LHCN-M2 (cell line): Measurements from ENCODE around the gene DNAJA3. TPM values are rescaled to one million over a fixed set of nuclear protein-coding genes. Genes with fewer than 3 reads are reported as not detected.
A peak's percentile ranks its signal among the peaks of the same experiment; 100 is the strongest.

Experiments
- DNase-seq: peaks from one replicate; pipeline ENCODE4 v3.0.0-alpha.2; 2012; ENCODE audit warnings: low read depth
- total RNA-seq: library from RNA; depleted of rRNA; stranded (reverse); fragments of >200 nt; gene quantifications from 2 replicates; pipeline ENCODE4 v1.2.3, GENCODE V29; 2014

The DNAJA3 gene
- total RNA-seq, 1 experiment from 2014 or later: 64.2 TPM

DNA sequence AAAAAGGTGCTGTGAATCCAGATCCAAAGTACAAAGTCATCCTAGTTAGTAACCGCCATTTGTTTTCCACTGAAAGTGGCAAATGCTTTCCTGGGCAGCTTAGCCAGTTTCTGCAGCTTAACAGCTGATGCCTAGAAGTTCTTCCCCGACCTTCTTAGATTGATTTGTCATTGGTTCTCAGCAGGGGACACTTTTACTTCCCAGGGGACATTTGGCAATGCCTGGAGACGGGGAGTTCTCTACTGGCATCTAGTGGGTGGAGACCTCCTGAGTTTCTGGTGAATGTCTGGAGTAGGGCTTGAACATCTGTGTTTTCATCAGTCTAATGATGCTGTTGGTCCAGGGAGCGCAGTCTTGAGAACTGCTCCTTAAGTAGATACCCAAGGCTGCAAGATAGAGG, 7.6 kb downstream of the DNAJA3 start:
- no peak for DNase-seq

DNA sequence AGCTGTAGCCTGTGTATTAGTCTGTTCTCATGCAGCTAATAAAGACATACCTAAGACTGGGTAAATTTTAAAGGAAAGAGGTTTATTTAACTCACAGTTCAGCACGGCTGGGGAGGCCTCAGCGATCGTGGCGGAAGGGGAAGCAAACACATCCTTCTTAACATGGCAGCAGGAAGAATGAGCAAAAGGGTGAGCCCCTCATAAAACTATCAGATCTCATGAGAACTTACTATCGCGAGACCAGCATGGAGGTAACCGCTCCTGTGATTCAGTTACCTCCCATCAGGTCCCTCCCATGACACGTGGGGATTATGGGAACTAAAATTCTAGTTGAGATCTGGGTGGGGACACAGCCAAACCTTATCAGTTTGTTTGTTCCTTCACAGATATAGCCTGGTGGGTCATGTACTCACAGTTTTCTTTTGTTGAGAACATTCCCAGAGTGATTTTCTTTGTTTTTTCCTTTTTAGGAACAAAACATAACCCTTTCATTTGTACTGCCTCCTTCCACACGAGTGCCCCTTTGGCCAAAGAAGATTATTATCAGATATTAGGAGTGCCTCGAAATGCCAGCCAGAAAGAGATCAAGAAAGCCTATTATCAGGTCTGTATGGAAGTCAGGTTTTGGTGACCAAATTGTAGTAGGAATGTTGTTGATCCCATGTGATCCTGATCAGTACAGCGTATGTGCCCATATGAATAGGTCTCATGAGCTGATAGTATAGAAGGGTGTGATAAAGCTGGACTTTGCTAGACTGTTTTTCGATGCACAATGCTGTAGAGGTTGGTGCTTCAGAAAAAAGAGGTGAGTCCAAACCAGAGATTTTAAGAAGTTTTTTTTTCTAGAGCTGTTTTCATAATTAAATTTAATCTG, 8.5 kb downstream of the DNAJA3 start:
- no peak for DNase-seq

DNA sequence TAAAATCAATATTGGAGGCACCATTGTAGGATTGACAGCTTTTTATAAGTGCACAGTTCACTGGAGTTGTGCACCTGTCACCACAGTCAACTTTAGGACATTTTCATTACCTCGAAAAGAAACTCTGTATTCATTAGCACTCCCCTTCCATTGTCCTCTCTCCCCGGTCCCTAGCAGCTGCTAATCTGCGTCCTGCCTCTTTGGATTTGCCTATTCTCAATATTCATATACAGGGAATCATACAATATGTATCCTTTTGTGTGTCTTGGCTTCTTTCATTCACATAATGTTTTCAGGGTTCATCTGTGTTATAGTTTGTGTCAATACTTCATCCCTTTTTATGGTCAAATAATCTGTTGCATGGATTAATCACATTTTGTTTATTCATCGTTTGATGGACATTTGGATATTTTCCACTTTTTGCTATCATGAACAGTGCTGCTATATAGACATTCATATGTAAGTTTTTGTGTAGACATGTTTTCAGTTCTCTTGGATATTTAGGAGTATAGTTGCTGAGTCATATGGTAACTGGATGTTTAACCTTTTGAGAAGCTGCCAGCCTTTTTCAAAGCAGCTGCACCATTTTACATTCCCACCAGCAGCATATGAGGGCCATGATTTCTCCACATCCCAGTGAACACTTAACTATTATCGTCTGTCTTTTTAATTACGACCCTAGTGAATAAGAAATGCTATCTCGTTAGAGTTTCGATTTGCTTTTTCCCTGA, 9.8 kb downstream of the DNAJA3 start:
- DNase-seq: peak; percentile 34

DNA sequence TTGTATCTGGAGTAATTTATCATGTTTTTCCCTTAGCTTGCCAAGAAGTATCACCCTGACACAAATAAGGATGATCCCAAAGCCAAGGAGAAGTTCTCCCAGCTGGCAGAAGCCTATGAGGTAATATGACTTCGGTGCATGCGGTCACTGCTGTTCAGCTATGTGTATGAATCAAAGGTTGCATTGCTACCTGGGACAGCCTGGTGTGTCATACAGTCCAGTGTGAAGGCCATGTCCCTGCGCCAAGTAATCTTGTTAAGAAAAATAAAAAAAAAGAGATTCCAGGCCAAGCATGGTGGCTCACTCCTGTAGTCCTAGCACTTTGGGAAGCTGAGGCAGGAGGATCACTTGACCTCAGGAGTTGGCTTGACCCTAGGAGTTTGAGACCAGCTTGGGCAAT, 11.7 kb downstream of the DNAJA3 start:
- no peak for DNase-seq

DNA sequence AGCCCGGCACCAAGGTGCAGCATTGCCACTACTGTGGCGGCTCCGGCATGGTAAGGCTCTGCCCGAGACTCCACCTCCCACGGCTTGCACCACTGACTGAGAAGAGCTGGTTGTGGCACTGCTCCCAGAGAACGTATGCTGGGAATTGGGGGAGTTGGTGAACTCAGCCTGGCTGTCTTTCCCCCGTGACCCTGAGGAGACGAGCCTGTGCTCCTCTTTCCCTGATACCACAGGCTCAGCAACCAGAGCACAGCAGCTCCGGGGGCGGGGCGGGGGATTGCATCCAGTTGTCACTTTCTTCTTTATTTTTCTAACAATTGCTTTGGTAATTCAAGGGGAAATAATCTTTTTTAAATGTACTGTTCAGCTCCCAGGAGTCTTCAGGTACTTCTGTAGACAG, 16.7 kb downstream of the DNAJA3 start:
- no peak for DNase-seq

DNA sequence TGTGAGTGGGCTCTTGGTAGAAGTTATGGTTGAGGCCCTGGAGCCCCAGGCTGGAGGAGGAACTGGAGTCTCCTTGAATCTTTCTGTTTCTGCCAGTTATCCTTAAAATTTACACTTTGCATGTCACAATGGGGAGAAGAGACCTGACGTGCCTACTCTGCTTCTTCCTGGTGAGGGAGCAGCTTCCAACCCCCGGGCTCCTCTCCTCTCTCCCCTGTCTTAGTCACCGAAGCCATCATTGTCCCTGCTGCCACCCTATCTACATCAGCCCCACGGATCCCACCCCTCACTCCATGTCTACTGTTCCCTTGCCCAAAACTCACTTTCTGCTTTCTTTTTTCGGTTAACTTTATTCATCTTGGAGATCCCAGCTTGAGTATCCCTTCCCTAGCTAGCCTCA, 17.6 kb downstream of the DNAJA3 start:
- DNase-seq: no peak

DNA sequence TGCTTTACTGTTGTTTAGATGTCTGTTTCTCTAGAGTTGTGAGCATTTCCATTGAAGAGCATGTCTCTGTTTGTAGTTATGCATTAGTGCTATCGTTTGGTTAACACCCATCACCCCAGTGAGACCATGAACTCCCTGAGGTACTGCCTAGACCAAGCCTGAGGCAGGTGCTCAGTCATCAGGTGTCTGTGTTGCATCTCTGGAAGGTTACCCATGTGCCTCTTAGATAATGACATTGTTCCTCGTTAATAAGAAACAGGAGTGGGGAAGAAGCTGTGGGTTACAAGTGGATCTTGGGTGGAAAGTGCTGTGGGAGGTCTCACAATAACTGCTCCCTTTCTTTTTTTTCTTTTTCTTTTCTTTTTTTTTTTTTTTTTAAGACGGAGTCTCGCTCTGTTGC, 18.3 kb downstream of the DNAJA3 start:
- no peak for DNase-seq

DNA sequence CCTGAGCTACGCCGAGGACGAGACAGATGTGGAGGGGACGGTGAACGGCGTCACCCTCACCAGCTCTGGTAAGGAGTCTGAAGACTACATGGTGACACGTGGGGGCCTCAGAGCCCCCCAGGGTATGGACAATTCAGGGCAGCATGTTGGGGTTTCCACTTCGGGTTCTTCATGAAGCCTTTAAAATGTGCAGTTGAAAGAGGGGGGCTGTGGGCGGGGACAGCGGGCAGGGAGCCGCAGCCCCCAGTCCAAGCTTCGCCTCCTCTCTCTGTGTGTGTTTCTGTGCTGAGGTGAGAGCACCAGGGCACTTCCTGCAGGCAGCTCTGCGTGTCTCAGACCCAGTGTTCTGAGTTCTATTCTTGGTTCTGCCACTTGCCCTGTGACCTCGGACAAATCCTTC, 24.8 kb downstream of the DNAJA3 start:
- no peak for DNase-seq

DNA sequence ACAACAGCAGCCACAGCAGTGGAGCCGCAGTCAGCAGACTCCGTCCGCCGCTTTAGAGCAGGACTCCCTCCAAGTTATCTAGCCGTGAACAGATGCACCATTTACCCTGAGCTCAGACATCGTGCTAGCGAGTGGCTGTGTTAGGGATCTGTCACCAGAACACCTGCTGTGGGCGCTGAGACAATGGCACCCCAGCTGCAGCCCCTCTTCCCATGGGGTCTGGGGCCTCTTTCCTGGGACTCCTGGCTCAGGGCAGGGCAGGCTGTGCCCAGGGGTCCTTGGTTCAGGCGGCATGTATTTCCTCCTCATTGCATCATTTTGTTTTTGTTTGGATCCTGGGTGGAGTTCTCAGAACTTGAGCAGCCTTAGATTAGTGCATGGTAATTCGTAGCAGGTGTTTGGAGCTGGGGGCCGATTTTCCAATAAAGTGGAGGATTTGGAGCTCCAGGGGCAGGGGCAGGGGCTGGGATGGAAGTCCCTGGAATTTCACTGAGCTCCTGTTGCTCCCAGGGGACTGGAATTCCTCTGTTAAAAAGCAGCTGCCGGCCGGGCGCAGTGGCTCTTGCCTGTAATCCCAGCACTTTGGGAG, 25.4 kb downstream of the DNAJA3 start:
- DNase-seq: no peak

DNA sequence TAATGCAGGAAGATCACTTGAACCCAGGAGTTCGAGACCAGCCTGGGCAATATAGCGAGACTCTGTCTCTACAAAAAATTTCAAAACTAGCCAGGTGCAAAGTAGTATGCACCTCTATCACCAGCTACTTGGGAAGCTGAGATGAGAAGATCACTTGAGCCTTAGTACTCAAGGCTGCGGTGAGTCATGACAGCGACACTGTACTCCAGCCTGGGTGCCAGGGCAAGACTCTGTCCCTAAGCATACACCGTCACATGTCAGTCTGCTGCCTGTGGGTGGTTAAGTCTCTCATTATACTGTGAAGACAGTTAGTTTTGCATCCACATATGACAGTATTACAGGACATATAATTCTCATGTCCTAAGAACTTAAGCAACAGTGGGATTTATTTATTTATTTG, 27.0 kb downstream of the DNAJA3 start:
- no peak for DNase-seq

DNA sequence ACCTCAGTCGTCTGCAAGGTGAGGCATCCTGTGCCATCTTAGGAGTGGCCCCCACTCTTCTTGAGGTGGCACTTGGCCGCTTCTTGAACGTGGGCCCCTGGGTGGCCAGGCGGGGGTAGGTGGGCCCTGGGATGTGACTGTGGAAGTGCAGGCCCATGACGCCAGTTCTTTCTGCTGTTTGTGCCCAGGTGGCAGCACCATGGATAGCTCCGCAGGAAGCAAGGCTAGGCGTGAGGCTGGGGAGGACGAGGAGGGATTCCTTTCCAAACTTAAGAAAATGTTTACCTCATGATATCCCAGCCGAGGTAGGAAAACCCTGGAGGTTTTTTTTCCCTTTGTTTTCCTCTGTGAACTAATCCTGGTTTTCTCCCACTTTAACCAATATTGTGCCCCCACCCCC, 29.0 kb downstream of the DNAJA3 start:
- DNase-seq: no peak

DNA sequence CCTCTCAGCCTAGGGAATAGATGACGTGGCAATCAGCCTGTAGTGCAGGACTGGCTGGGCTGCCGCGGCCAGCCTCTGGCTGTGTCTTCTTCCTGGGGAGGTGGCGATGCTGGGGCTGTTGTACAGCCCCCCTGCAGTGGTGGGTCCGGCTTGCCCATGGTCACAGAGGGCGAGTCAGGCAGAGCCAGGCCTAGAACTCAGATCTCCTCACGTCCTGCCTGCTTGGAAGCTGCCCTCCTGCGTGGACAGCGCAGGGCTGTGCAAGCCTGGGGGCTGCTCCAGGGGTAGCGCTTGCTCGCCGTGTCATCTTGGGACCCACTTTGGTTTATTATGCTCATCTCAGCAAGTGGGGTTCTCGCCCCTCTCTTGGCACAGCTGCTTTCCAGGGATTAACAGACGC, 29.4 kb downstream of the DNAJA3 start:
- no peak for DNase-seq

DNA sequence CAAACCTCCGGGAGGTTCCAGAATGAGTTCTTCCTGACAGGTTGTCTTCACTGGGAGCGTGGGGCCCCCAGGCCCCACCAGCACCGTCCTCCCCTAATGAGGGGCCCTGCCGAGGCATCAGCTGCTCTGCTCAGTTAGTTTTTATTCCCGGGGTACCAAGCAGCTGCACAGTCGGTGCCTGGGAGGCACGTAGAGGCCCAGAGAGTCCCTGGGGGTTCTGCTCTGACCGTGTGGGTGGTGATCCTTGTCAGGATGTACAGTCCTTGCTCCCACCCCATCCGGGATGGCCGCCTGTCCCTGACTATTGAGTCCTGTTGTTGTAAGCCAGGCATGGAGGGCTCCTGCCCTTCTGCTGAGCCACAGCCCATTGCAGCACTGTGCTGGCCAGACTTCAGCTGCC, 30.3 kb downstream of the DNAJA3 start:
- DNase-seq: no peak

DNA sequence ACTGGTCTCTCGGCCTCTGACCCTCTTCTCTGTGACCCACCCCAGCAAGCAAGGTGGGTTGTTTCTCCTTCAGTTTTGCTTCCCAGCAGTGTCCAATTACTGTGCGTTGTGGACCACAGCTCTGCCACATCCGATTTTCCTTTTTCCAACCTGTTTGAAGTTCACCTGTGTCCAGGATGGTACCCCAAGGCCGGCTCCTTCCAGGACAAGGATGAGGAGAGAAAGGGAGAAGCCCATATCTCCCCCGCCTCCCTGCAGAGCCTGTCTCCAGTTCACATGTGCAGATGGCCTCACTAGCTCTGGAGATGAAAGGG, 35.2 kb downstream of the DNAJA3 start:
- no peak for DNase-seq

DNA sequence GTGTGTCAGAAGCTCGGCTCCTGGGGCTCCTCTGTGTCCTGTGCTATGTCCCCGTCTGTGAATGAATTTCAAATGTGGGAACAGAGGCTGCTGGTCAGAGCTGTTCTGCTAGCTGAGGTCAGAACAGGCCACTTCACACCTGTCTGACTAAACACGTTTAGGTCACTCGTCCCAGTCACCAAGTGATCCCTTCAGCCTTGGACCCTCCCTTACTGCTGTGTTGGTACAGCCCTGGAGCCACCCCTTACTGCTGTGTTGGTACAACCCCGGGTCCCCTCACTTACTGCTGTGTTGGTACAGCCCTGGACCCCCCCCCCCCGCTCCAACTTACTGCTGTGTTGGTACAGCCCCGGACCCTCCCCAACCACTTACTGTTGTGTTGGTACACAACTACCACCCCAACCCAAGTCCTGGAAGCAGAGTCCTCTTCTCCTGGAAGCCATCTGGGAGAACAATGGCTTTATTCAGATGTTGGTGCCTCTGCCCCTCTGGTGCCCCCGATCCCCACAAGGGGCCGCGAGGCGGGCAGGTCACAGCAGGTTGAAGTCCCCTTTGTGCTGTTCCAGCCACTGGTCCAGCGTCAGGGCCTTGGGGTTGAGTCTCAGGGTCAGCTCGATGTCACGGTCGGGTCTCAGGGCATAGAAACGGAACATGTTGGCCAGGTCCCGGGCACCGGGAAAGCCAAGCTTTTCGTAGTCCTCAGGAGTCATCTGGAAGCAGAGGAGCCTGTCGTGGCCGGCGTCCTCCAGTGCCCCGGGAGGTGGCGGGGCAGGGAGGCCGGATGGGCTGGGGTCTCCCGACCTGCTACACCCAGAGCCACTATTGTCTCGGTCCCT, 35.8 kb downstream of the DNAJA3 start:
- no peak for DNase-seq

DNA sequence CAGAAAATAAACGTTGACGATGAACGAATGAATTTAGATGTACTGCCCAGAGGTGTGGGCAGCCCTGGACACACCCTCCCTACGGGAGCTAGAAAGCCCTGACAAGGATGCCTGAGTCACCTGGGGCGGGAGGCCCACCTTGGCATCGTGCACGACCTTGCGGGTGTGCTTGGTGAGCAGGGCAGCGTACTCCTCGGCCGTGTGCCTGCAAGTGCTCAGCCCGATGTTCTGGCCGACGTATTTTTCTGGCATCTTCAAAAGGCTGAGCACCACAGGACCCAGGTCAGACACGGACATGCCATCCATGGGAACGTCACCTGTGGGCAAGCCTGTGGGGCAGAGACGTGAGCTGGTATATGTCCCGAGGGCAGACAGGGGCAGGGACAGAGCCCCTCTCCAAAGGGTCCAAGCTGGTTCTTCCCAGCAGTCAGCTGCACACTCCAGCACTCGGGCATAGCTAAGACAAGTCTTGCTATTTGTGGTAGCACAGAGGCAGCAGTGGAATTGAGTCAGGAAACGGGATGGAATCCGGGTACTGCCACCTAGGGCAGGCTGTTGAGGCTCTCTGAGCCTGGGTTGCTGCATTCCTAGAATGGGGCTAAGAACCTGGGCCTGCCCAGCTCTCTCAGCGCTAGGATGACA, 38.0 kb downstream of the DNAJA3 start:
- no peak for DNase-seq

DNA sequence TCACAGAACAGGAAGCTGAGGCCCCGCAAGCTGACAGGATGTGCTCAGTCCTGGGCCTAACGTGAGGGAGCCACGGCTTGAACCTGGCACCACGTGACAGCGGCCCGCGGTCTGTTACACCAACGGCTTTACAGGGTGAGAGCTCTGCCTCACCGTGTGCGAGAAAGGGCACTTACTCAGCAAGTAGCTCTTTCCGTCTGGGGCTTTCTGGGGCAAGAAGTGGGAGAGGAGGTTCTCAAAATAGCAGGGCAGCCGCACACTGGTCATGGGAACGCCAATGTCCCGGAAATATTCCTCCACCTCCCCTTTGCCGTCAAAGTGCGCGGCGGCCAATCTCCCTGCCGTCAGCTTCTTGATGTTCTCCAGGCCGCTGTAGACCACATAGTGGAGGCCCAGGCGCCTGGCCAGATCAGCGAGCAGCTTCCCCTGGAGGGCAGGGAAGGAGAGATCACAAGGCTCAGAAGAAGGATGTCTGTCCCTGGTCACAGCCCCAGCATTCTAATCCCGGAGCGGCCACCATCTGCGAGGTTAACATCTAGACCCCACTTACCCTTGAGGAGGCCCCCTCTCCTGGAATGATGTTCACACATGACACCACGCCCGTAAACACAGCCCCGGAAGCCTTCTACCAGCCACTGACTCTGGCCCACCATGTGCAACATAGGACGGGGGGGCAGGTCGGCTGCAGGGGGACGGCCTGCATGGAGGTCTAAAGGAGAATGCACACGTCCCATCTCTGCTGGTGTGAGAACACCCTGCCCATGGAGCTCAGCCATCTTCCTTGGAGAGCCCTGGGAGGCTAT, 40.5 kb downstream of the DNAJA3 start:
- DNase-seq: no peak

DNA sequence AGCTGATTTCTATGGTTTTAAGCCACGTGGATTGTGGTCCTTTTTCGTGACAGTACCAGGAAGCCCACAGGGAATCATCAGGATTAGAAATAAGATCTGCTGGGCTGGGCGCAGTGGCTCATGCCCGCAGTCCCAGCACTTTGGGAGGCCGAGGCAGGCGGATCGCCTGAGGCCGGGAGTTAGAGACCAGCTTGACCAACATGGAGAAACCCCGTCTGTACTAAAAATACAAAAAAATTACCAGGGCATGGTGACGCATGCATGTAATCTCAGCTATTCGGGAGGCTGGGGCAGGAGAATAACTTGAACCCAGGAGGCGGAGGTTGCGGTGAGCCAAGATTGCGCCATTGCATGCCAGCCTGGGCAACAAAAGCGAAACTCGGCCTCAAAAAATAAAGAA, 42.2 kb downstream of the DNAJA3 start:
- no peak for DNase-seq

DNA sequence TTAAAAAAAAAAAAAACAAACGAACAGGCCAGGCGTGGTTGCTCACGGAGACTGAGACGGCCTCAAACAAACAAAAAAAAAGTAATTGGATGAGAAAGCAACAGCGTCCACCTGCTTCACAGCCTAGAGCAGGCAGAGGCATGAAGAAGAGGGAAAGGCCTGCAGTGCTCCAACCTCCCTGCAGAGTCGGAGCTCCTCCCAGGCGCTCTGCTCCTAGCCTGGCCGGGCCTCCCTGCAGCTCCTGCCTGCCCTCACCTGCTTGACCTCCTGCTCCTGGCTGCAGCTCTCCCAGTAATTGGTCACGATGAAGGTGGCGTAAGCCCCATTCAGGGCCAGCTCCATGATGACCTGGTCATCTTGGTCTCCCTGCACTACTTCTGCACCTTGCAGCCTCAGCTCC, 43.3 kb downstream of the DNAJA3 start:
- no peak for DNase-seq

DNA sequence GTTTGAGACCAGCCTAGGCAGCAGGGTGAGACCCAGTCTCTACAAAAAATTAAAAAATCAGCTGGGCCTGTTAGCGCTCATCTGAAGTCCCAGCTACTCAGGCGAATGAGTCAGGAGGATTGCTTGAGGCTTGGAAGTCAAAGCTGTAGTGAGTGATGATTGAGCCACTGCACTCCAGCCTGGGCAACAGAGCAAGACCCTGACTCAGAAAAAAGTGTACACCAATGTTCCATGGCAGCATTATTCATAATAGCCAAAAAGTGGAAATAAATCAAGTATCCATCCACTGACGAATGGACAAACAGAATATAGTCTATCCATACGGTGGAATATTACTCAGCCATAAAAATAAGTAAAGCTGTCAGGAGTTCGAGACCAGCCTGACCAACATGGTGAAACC, 46.2 kb downstream of the DNAJA3 start:
- no peak for DNase-seq

DNA sequence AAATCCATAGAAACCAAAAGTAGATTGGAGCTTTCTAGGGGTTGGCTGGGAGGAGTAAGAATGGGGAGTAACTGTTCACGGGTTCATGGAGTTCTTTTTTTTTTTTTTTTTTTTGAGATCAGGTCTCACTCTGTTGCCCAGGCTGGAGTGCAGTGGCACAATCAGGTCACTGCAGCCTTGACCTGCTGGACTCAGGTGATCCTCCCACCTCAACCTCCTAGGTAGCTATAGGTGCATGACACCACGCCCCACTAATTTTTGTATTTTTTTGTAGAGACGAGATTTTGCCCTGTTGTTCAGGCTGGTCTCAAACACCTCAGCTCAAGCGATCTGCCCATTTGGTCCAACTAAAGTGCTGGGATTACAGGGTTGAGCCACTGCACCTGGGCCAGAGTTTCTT, 47.2 kb downstream of the DNAJA3 start:
- DNase-seq: no peak
